Kidney capillary endothelial cell (primary cell): ENCODE results near the gene TUB.

Experiments used
- DNase-seq: peaks from one replicate; pipeline ENCODE4 v3.0.0-alpha.2; 2018; ENCODE audit warnings: low spot score

The TUB gene

GRCh38 chr11:8092587-8093424, 11.8 kb downstream of the TUB start:
- DNase-seq = peak; percentile 68

DNA sequence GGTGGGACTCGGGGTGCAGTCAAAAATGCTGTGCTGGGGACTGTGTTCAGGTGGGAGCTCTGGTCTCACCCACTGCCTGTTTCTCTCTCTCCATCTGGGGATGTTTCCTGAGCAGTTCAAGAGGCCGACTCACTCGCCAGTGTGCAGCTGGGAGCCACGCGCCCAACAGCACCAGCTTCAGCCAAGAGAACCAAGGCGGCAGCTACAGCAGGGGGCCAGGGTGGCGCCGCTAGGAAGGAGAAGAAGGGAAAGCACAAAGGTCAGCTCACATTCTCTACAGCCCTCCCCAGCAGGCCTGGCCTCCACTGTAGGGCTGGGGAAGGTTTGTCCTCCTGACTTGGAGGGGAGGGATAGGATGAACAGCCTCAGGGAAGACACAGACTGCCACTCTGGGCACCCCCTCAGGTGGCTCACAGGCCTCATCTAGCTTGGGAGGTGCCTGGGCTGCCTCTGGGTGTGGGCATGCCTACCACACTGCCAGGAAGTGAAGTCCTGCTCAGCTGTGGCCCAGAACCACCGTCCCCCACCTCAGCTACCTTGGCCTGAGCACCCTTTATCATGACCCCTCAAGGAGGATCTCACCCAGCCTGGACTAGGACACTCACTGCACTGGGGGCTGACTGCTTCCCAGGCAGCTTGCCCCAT, 13.0 kb downstream of the TUB start:
- DNase-seq = no peak

GRCh38 chr11:8094656-8095055, 13.6 kb downstream of the TUB start:
- DNase-seq = no peak

DNA sequence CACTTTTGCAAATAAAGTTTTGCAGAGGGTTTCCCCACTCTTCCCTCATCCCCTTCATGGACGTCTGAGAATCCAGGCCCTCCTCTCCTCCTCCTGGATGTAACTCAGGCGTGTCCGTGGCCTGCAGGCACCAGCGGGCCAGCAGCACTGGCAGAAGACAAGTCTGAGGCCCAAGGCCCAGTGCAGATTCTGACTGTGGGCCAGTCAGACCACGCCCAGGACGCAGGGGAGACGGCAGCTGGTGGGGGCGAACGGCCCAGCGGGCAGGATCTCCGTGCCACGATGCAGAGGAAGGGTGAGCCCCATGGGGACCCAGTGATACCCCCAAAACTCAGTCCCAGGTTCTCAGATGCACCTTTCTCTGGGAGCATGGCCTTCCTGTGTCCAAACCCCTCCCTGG, 14.4 kb downstream of the TUB start:
- no peak for DNase-seq

DNA sequence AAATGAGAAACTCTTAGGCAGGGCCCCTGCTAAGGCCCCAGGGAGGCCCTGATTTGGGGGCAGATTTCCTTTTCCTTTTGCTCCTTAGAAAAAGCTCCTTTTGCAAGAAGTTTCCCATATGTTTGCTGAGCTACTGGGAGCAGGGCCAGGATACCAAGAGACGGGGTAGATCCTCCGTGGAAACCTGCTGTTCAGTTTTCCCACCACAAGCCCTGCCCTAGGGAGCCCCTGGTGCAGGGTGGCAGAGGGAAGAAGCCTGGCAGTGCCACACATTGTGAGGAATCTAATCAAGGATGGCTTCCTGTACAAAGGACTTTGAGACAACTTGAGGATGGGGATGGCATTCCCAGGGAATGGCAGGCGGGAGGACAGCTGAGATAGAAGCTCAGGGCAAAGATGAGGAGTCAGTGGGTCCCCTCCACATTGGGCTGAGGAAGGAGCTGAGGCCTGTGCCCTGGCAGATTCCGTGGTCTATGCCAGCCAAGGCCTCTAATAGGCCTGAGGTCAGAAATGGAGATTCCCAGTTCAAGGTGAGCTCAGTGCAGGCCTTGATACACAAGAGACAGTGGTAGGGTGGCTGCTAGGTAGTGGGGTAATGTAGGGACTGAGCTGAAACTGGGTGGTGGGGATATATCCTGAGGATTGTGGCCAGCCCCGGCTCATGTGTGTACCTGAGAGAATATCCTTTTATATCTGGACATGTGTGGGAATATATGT, 15.0 kb downstream of the TUB start:
- DNase-seq = no peak

DNA sequence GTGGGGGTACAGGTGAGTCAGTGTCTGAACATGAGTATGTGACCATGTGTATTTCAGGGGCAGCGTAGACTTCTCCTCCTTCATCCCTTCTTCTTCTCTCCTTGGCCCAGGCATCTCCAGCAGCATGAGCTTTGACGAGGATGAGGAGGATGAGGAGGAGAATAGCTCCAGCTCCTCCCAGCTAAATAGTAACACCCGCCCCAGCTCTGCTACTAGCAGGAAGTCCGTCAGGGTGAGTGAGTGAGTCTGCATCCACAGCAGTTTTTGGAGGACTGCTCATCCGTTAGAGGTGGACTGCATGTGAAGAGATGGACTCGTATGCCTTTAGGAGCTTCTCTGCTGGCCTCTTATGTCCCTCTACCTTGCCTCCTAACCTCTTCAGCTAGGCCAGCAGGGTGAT, 15.6 kb downstream of the TUB start:
- no peak for DNase-seq

- no peak for DNase-seq
These were observed 16.1 kb downstream of the TUB start for GRCh38 chr11:8097062-8097461.

DNA sequence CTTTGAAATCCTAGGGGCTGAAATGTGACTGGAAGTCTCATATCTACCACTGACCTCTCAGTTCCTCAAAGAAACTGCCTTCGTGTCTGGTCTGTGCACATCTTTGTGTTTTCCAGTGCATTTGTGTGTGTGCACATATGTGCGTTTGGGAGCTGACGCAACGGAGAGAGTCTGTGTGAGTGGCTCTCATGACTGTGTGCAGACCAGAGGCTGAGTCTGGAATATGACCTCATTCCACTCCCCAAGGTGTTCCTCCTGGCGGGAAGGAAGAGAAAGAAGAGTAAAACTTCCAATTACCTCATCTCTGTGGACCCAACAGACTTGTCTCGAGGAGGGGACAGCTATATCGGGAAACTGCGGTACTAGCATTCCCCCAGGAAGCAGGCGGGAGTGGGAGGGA, 16.5 kb downstream of the TUB start:
- no peak for DNase-seq

- DNase-seq = no peak
These were observed 16.9 kb downstream of the TUB start for GRCh38 chr11:8097926-8098325.

DNA sequence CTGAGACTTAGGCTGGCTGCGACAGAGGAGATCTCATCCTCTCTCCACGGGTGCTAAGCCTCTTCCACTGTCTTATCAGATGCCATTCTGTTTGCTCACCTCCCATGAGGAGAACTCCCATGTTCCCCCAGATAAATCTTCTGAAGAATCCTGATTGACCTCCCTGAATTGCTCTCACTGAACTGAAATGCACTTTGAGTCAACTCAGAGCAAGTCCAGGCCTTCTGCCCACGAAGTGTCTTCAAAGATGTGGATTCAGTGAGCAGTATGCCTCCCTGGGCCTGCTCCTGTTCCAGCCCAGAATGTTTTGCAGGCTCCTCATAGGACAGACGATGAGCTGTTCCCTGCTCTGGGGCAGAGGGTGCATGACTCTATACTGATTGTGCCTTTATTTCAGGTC, 17.4 kb downstream of the TUB start:
- no peak for DNase-seq

DNA sequence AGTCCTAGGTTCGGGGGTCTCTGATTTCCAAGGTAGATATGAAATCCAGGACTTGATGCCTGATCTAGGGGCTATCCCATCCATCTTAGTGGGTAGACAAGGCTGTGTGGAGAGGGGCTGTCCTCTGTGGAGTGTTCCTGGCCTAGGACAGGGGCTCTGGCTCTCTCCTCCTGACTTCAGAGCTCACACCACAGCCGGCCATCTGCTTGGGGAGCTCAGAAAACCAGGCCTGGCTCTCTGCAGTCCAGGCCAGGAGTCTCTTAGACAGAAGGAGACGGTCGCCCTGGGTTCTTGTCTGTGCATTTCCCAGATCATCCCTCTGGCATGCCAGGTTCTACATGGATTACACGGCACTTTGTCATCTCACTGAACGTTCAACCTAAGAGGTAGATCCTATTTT, 17.9 kb downstream of the TUB start:
- no peak for DNase-seq

GRCh38 chr11:8099291-8099899, 18.4 kb downstream of the TUB start:
- DNase-seq = peak; percentile 67

DNA sequence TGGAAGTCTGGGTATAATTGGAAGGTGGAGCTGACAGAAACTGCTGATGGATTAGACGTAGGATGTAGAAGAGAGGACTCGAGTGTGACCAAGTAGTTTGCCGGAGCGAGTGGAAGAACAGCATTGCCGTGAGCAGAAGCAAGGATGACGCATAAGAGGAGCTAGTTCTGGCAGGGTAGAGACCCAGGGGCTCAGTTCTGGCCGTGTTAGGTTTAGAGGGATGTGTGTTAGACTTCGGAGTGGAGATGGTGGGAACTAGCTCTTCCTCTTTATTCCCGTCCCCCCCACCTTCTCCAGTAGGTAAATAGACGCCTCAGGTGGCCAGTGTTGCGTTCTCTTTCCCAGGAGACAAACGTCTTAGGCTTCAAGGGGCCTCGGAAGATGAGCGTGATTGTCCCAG, 19.1 kb downstream of the TUB start:
- no peak for DNase-seq

GRCh38 chr11:8100605-8101004, 19.6 kb downstream of the TUB start:
- no peak for DNase-seq

DNA sequence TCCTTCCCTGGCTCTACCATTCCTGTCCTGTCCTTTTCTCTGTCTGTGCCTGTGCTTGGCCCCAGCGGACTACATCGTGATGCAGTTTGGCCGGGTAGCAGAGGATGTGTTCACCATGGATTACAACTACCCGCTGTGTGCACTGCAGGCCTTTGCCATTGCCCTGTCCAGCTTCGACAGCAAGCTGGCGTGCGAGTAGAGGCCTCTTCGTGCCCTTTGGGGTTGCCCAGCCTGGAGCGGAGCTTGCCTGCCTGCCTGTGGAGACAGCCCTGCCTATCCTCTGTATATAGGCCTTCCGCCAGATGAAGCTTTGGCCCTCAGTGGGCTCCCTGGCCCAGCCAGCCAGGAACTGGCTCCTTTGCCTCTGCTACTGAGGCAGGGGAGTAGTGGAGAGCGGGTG, 20.4 kb downstream of the TUB start:
- DNase-seq = no peak

- DNase-seq = no peak
These were observed 21.4 kb downstream of the TUB start for GRCh38 chr11:8102296-8102915.

DNA sequence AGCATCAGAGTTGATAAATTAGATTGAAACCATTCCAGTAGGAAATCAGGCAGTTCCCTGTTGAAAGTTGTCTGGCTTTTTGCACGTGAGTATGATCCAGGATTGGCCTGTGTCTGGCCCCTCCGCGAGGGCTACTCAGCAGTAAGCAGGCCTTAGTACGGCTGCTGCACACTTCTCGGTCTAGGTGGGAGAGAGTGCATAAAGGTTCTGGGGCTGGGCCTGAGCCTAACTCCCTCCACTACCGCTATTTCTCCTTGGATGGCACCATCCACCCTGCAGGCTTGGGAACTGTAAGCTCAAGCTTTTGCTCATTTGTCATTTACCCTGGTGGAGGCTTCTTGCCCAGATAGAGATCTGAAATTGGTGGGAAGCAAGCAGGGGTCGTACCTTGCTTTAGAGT, 22.0 kb downstream of the TUB start:
- DNase-seq = no peak

DNA sequence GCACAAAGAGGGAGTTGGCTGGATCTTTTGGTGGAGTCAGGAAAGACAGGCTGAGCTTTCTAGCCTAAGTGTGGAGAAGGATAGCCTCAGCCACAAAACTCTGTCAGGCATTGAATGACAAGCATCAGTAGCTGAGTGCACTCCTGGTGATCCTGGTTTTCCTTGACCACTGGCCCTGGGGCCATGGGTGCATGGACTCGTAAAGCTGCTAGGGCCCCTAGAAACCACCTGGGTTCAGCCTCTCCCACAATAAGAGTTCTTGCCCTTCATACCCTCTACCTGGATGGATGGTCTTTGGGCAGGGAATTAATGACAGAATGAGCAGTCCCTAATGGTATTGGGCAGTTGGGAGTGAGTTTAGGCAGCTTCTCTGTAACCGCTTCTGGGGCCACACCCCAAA, 22.9 kb downstream of the TUB start:
- no peak for DNase-seq

DNA sequence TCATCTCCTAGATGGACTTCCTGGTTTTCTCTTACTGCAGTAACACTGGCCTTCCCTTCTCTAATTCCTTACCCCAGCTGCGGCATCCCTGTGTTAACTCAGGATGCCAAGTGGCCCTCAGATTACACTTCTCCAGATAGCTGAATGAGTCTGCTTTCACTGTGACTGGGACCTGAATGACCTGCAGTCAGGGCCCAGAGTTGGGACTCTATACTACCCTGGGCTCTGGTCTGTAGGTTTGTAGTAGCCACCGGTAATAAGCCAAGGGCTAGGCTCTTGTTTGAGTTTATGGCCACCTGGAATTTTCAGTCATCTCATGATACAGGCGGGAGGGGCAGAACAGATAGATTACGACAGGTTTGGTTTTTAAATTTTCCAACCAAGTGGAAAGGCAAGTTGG, 24.1 kb downstream of the TUB start:
- no peak for DNase-seq

DNA sequence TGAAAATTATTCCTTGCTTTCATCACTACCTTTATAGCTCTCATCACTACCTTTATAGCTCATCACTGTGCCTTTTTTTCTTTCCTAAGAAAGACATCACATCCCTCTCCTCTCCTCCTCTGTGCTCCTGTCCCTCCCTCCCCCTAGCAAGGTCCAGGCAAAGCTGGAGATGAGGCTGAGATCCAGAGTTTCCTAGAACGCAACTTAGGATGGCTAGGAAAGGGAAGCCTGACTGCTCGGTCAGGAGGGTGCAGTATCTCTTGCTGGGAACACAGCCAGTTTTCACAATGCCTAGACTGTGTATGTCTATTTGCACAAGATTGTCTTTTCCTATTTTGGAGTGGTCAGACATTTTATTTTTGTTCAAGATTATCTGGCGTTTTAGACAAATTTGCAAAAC, 24.7 kb downstream of the TUB start:
- no peak for DNase-seq

DNA sequence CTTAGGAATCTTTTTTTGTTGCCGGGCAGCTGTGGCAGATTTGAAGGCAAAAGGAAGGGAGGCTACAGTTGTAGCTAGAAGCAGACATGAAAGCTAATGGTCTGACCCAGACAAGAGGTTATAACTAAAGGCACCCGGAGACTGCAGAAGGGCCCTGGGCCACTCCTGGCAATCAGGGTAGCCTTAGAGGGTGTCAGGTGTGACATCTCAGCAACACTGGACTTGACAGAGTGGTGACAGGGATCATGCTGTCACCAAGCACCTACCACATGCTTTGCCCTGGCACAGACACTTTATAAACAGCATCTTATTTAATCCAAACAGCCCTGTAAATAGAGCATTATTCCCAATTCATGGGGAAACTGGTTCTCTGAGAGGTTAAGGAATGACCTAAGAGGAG, 25.7 kb downstream of the TUB start:
- no peak for DNase-seq

DNA sequence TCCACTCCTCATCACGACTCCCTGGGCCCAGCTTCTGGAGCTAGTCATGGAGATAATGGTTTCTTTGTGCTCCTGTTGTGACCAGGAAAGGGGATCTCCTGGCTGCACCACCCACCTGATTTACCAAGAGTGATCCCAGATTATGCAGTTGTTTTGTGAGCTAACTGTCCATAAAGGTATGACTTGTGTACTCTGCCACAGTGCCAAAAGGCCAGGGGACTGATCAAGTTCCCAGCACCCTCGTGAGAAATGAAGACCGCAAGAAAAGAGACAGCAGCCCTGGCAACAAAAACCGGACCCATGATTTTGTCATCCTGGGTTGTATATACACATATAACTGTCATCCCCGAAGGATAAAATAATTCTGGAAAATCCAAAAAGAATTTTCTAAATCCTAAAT, 26.6 kb downstream of the TUB start:
- DNase-seq = no peak
